Osteocyte (in vitro differentiated cells): ENCODE data around the gene ECT2. TPM values are rescaled to one million over a fixed set of nuclear protein-coding genes. Genes with fewer than 3 reads are reported as not detected.
A peak's percentile ranks its signal among the peaks of the same experiment; 100 is the strongest.

Experiments
- DNase-seq: peaks from one replicate; pipeline ENCODE4 v3.0.0; 2021; ENCODE audit warnings: mixed read lengths; ENCODE audit not compliant: unreplicated experiment; ENCODE audit errors: extremely low spot score
- H3K27ac Mint-ChIP-seq: one replicate; pipeline ENCODE4 v1.8.0; 2021; ENCODE audit warnings: mild to moderate bottlenecking, mixed read lengths; ENCODE audit not compliant: unreplicated experiment
- H3K27me3 Mint-ChIP-seq: one replicate; pipeline ENCODE4 v1.8.0; 2021; ENCODE audit warnings: mixed read lengths; ENCODE audit not compliant: unreplicated experiment
- H3K36me3 Mint-ChIP-seq: one replicate; pipeline ENCODE4 v1.8.0; 2021; ENCODE audit warnings: mixed read lengths; ENCODE audit not compliant: unreplicated experiment
- H3K4me1 Mint-ChIP-seq: one replicate; pipeline ENCODE4 v1.8.0; 2021; ENCODE audit warnings: mixed read lengths; ENCODE audit not compliant: unreplicated experiment
- H3K4me3 Mint-ChIP-seq: one replicate; pipeline ENCODE4 v1.8.0; 2021; ENCODE audit warnings: mild to moderate bottlenecking, moderate library complexity, mixed read lengths; ENCODE audit not compliant: unreplicated experiment
- H3K9me3 Mint-ChIP-seq: one replicate; pipeline ENCODE4 v1.8.0; 2021; ENCODE audit warnings: mixed read lengths; ENCODE audit not compliant: unreplicated experiment
- total RNA-seq: library from RNA; stranded (reverse); gene quantifications from 2 replicates; pipeline ENCODE4 v1.2.1, GENCODE V29; 2021
- TF ChIP-seq, protein P1 (sequence below): fragments of 200-600 bp; sonication (generic); IDR thresholded peaks from 2 replicates; pipeline ENCODE4 v1.5.0; 2021; ENCODE audit warnings: antibody characterized with exemption, mild to moderate bottlenecking, moderate library complexity

Gene ECT2
- total RNA-seq, 1 donor from 2014 or later: 18.9 TPM

DNA sequence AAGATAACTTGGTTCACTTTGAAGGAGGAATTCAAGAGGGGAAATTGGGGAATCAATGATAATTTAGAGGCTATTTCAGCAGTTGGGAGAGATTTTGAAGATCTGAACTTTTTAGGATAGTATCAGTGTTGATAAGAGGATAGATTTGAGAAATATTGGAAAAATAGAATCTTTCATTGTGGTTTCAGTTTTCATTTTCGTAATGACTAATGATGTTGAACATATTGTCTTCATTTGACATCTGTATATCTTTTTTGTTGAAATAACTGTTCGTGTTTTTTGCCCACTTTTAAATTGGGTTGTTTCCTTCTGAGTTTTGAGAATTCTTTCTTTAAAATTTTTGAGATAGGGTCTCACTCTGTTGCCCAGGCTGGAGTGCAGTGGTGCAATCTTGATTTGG, 21.1 kb downstream of the ECT2 start:
- Mint-ChIP-seq H3K36me3 (peaks cover 41% of the 10 kb centered on the region), H3K9me3 (no peaks in the 10 kb centered on the region), H3K4me3 (no peak overlapping the region), H3K27me3 (no peaks in the 10 kb centered on the region), H3K27ac (no peak overlapping the region), H3K4me1 (peaks cover 17% of the 10 kb centered on the region)
- DNase-seq: no peak
- TF ChIP-seq, protein P1, sequence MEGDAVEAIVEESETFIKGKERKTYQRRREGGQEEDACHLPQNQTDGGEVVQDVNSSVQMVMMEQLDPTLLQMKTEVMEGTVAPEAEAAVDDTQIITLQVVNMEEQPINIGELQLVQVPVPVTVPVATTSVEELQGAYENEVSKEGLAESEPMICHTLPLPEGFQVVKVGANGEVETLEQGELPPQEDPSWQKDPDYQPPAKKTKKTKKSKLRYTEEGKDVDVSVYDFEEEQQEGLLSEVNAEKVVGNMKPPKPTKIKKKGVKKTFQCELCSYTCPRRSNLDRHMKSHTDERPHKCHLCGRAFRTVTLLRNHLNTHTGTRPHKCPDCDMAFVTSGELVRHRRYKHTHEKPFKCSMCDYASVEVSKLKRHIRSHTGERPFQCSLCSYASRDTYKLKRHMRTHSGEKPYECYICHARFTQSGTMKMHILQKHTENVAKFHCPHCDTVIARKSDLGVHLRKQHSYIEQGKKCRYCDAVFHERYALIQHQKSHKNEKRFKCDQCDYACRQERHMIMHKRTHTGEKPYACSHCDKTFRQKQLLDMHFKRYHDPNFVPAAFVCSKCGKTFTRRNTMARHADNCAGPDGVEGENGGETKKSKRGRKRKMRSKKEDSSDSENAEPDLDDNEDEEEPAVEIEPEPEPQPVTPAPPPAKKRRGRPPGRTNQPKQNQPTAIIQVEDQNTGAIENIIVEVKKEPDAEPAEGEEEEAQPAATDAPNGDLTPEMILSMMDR: no peak

DNA sequence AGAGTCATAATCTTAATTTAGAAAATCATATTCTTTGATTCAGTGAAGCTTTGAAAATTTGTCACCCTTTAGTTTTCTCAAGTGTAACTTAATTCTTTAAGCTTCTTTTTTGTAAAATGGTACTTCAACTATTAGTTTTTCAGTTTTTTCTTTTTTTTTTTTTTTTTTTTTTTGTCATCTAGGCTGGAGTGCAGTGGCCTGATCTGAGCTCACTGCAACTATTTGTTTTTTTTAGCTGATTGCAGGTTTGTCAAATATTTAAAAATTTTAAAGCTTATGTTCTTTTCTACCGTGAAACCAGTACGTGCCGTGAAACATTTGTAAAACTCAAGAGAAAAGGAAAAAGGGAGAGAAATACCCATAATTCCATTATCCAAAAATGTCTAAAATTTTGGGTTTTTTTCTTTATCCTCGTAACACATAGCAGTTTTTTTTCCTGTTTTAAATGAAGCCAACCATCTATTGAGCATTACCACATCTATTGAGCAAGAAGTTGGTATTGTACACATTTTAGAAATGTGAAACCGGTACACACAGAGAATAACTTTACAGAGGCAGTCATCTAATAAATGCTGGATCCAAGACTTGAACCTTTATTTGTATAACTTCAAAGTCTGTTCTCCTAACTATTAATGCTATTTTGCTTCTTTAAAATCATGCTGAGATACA, 25.7 kb downstream of the ECT2 start:
- Mint-ChIP-seq H3K4me1 (peaks cover 4% of the 10 kb centered on the region), H3K36me3 (peaks cover 36% of the 10 kb centered on the region), H3K27ac (peak overlapping the region; percentile 56), H3K4me3 (no peak overlapping the region), H3K27me3 (no peaks in the 10 kb centered on the region), H3K9me3 (no peaks in the 10 kb centered on the region)
- TF ChIP-seq, protein P1: no peak
- DNase-seq: no peak

DNA sequence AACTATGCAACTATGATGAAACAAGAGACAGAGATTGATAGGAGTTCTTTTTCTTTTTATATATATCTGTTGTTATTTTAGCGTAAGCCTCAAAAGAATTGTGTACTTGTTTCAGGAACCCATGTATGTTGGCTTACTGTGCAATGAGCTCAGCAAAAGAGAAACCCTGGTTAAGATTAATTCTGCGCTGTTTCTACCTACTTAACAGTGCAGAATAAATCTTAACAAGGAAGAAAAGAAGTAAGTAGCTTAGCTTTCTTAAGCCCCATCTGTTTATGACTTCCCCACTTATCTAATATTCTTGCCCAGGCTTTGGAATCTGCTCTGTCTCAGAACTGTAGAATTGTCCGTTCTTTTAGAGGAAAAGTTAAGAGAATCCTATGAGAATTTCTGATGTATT, 27.4 kb downstream of the ECT2 start:
- H3K36me3 Mint-ChIP-seq: peaks cover 27% of the 10 kb centered on the region
- TF ChIP-seq, protein P1: no peak
- no peaks in the 10 kb centered on the region for H3K27me3 Mint-ChIP-seq
- DNase-seq: no peak
- H3K4me1 Mint-ChIP-seq: peaks cover 14% of the 10 kb centered on the region
- peak overlapping the region; percentile 46 for H3K27ac Mint-ChIP-seq
- H3K4me3 Mint-ChIP-seq: no peak overlapping the region
- no peaks in the 10 kb centered on the region for H3K9me3 Mint-ChIP-seq

DNA sequence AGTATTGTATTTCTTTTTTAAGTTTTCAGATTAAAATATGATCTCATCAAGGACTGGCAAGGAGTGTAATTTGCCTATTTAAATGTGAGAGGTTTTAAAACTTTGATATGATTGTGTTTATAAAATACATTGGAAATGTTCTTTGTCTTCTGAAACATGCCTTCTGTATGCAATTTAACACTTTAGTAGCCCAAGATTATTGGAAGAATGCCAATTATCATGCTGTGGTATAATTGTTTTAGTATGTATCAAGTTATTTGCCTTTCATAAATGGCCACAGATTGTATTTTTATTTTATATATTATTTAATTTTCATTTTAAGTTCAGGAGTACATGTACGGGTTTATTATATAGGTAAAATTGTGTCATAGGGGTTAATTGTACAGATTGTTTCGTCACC, 31.7 kb downstream of the ECT2 start:
- no peak overlapping the region for H3K4me3 Mint-ChIP-seq
- peaks cover 10% of the 10 kb centered on the region for H3K36me3 Mint-ChIP-seq
- TF ChIP-seq, protein P1: no peak
- no peaks in the 10 kb centered on the region for H3K9me3 Mint-ChIP-seq
- H3K4me1 Mint-ChIP-seq: peaks cover 19% of the 10 kb centered on the region
- DNase-seq: no peak
- no peaks in the 10 kb centered on the region for H3K27me3 Mint-ChIP-seq
- H3K27ac Mint-ChIP-seq: no peak overlapping the region

DNA sequence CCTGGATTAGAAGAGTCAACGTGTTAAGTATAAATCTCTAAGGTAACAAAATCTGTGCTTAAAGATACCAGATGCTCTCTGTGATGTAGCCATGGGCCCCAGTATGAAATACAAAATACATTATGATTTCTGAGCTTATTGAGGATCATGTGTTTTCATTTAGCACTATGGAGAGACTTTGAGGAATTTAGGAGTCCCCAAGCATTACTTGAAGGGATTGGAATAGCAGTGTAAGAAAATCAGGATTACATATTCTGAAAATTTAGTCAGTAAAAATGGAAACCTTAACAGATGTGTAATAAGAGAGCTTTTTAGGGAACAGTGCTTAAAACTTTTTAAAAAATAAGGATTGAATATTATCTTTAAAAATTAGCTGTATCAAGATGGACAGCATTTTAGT, 35.5 kb downstream of the ECT2 start:
- no peaks in the 10 kb centered on the region for H3K9me3 Mint-ChIP-seq
- no peaks in the 10 kb centered on the region for H3K27me3 Mint-ChIP-seq
- DNase-seq: no peak
- H3K27ac Mint-ChIP-seq: no peak overlapping the region
- H3K4me3 Mint-ChIP-seq: no peak overlapping the region
- H3K4me1 Mint-ChIP-seq: peaks cover 27% of the 10 kb centered on the region
- H3K36me3 Mint-ChIP-seq: peaks cover 19% of the 10 kb centered on the region
- TF ChIP-seq, protein P1: no peak
